ENCODE data around the gene NQO2.
A peak's percentile ranks its signal among the peaks of the same experiment; 100 is the strongest.
"Not testable (repeated sequence)": the region's sequence is repeated elsewhere in the genome, so short reads cannot be mapped to it uniquely, and the experiment has no call there.

Gene NQO2

GRCh38 chr6:3022765-3023662, 23.3 kb downstream of the NQO2 start:
- Histone ChIP-seq H3K9me3 (ENCODE audit: control insufficient read depth, insufficient read depth, low read length) (no peaks in the 10 kb centered on the region), H3K4me1 (ENCODE audit: control insufficient read depth, insufficient read depth, low read length) (peaks cover 7% of the 10 kb centered on the region; the same call in 1 of the 2 replicates), H3K27me3 (ENCODE audit: control insufficient read depth, insufficient read depth, low read length) (no peaks in the 10 kb centered on the region), H3K36me3 (ENCODE audit: control insufficient read depth, insufficient read depth, low read length) (peaks cover 3% of the 10 kb centered on the region; the same call in 1 of the 2 replicates), H3K4me3 (ENCODE audit: low read length) (no peak overlapping the region), H3K27ac (ENCODE audit: low read length) (no peak overlapping the region)
- DNase-seq (ENCODE audit: low read depth, low spot score), result no peak
- no CpG with 5 or more reads among the region's 26 CpGs for WGBS (ENCODE audit: insufficient coverage, insufficient read length)

GRCh38 chr6:3023663-3024483, 24.2 kb downstream of the NQO2 start:
- Histone ChIP-seq H3K4me3 (ENCODE audit: low read length) (no peak overlapping the region), H3K4me1 (ENCODE audit: control insufficient read depth, insufficient read depth, low read length) (peaks cover 7% of the 10 kb centered on the region; the same call in 1 of the 2 replicates), H3K9me3 (ENCODE audit: control insufficient read depth, insufficient read depth, low read length) (no peaks in the 10 kb centered on the region), H3K27me3 (ENCODE audit: control insufficient read depth, insufficient read depth, low read length) (no peaks in the 10 kb centered on the region), H3K36me3 (ENCODE audit: control insufficient read depth, insufficient read depth, low read length) (peaks cover 3% of the 10 kb centered on the region; the same call in 1 of the 2 replicates), H3K27ac (ENCODE audit: low read length) (no peak overlapping the region)
- no CpG with 5 or more reads among the region's 32 CpGs for WGBS (ENCODE audit: insufficient coverage, insufficient read length)
- peak; percentile 63 for DNase-seq (ENCODE audit: low read depth, low spot score)

GRCh38 chr6:3026791-3027626, 27.3 kb downstream of the NQO2 start:
- WGBS (ENCODE audit: insufficient coverage, insufficient read length), result no CpG with 5 or more reads among the region's 20 CpGs
- no peaks in the 10 kb centered on the region for H3K9me3 ChIP-seq (ENCODE audit: control insufficient read depth, insufficient read depth, low read length)
- H3K4me1 ChIP-seq (ENCODE audit: control insufficient read depth, insufficient read depth, low read length), result peaks cover 7% of the 10 kb centered on the region; the same call in 1 of the 2 replicates
- no peaks in the 10 kb centered on the region for H3K27me3 ChIP-seq (ENCODE audit: control insufficient read depth, insufficient read depth, low read length)
- H3K4me3 ChIP-seq (ENCODE audit: low read length), result no peak overlapping the region
- H3K27ac ChIP-seq (ENCODE audit: low read length), result no peak overlapping the region
- H3K36me3 ChIP-seq (ENCODE audit: control insufficient read depth, insufficient read depth, low read length), result no peaks in the 10 kb centered on the region
- DNase-seq (ENCODE audit: low read depth, low spot score), result no peak

- no CpG with 5 or more reads among the region's 5 CpGs for WGBS (ENCODE audit: insufficient coverage, insufficient read length)
- not testable (repeated sequence) for H3K4me1 ChIP-seq (ENCODE audit: control insufficient read depth, insufficient read depth, low read length); H3K27me3 ChIP-seq (ENCODE audit: control insufficient read depth, insufficient read depth, low read length); H3K27ac ChIP-seq (ENCODE audit: low read length); H3K9me3 ChIP-seq (ENCODE audit: control insufficient read depth, insufficient read depth, low read length); H3K4me3 ChIP-seq (ENCODE audit: low read length); DNase-seq (ENCODE audit: low read depth, low spot score); H3K36me3 ChIP-seq (ENCODE audit: control insufficient read depth, insufficient read depth, low read length)
Measured at GRCh38 chr6:3028156-3028555, 28.5 kb downstream of the NQO2 start.

DNA sequence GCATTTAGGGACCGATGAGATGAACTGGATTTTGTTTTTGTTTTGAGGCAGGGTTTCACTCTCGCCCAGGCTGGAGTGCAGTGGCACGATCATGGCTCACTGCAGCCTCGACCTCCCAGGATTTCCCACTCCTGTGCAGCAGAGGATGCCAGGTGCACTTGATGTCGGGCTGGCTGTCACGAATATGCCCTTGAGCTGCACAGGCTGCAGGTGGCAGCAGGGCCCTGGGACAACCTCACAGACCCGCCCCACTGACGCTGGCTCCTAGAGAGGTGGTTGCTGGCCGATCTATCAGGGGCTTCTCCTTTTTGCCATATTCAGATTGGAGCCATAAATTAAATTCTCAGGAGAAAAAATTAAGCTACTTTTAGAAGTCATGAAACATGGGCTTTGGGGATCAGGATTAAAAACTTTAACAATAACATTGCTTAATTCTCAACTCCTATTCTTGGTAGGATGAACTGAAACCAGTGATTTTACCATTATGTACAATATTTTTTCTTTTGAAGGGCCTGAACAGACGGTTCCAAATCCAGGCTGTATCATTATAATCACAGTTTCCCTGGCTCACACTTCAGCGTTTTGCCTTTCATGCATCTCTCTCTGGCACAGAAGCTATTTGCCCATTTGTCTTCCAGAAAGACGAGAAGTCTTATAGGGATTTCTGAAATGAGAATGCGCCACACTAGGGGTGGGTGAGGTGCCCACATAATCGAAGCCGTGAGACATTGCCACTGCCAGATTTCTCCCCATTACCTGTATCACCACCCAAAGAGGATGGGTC, 32.4 kb downstream of the NQO2 start:
- H3K4me3 ChIP-seq (ENCODE audit: low read length), result no peak overlapping the region
- H3K36me3 ChIP-seq (ENCODE audit: control insufficient read depth, insufficient read depth, low read length), result no peaks in the 10 kb centered on the region
- no CpG with 5 or more reads among the region's 15 CpGs for WGBS (ENCODE audit: insufficient coverage, insufficient read length)
- no peaks in the 10 kb centered on the region for H3K4me1 ChIP-seq (ENCODE audit: control insufficient read depth, insufficient read depth, low read length)
- no peaks in the 10 kb centered on the region for H3K27me3 ChIP-seq (ENCODE audit: control insufficient read depth, insufficient read depth, low read length)
- no peaks in the 10 kb centered on the region for H3K9me3 ChIP-seq (ENCODE audit: control insufficient read depth, insufficient read depth, low read length)
- DNase-seq (ENCODE audit: low read depth, low spot score), result no peak
- H3K27ac ChIP-seq (ENCODE audit: low read length), result no peak overlapping the region

- no peak overlapping the region for H3K27ac ChIP-seq (ENCODE audit: low read length)
- H3K36me3 ChIP-seq (ENCODE audit: control insufficient read depth, insufficient read depth, low read length), result no peaks in the 10 kb centered on the region
- DNase-seq (ENCODE audit: low read depth, low spot score), result no peak
- no peaks in the 10 kb centered on the region for H3K27me3 ChIP-seq (ENCODE audit: control insufficient read depth, insufficient read depth, low read length)
- no peak overlapping the region for H3K4me3 ChIP-seq (ENCODE audit: low read length)
- no peaks in the 10 kb centered on the region for H3K4me1 ChIP-seq (ENCODE audit: control insufficient read depth, insufficient read depth, low read length)
- H3K9me3 ChIP-seq (ENCODE audit: control insufficient read depth, insufficient read depth, low read length), result no peaks in the 10 kb centered on the region
- WGBS (ENCODE audit: insufficient coverage, insufficient read length), result no CpG with 5 or more reads among the region's 3 CpGs
Measured at GRCh38 chr6:3032986-3033385, 33.3 kb downstream of the NQO2 start.

DNA sequence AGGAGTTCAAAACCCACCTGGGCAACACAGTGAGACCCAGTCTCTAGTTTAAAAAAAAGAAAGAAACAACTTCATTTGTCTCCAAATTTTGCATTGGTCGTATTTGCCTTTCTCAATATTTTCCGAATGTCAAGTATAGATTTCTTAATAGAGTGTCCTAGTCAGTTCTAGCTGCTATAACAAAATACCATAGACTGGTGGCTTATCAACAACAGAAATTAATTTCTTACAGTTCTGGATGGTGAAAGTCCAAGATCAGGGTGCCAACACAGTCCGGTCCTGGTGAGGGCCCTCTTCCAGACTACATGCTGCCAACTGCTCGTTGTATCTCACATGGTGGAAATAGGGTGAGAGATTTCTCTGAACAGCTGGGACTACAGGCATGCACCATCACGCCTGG, 34.0 kb downstream of the NQO2 start:
- Histone ChIP-seq H3K4me1 (ENCODE audit: control insufficient read depth, insufficient read depth, low read length) (no peaks in the 10 kb centered on the region), H3K4me3 (ENCODE audit: low read length) (no peak overlapping the region), H3K9me3 (ENCODE audit: control insufficient read depth, insufficient read depth, low read length) (no peaks in the 10 kb centered on the region), H3K36me3 (ENCODE audit: control insufficient read depth, insufficient read depth, low read length) (no peaks in the 10 kb centered on the region), H3K27ac (ENCODE audit: low read length) (no peak overlapping the region), H3K27me3 (ENCODE audit: control insufficient read depth, insufficient read depth, low read length) (no peaks in the 10 kb centered on the region)
- no peak for DNase-seq (ENCODE audit: low read depth, low spot score)
- no CpG with 5 or more reads among the region's 5 CpGs for WGBS (ENCODE audit: insufficient coverage, insufficient read length)

GRCh38 chr6:3035397-3035796, 35.7 kb downstream of the NQO2 start:
- no peaks in the 10 kb centered on the region for H3K4me1 ChIP-seq (ENCODE audit: control insufficient read depth, insufficient read depth, low read length)
- H3K36me3 ChIP-seq (ENCODE audit: control insufficient read depth, insufficient read depth, low read length), result no peaks in the 10 kb centered on the region
- no peaks in the 10 kb centered on the region for H3K27me3 ChIP-seq (ENCODE audit: control insufficient read depth, insufficient read depth, low read length)
- no peak overlapping the region for H3K27ac ChIP-seq (ENCODE audit: low read length)
- no peak for DNase-seq (ENCODE audit: low read depth, low spot score)
- no CpG with 5 or more reads among the region's 5 CpGs for WGBS (ENCODE audit: insufficient coverage, insufficient read length)
- H3K4me3 ChIP-seq (ENCODE audit: low read length), result no peak overlapping the region
- no peaks in the 10 kb centered on the region for H3K9me3 ChIP-seq (ENCODE audit: control insufficient read depth, insufficient read depth, low read length)

- Histone ChIP-seq H3K9me3 (ENCODE audit: control insufficient read depth, insufficient read depth, low read length) (no peaks in the 10 kb centered on the region), H3K4me1 (ENCODE audit: control insufficient read depth, insufficient read depth, low read length) (no peaks in the 10 kb centered on the region), H3K27me3 (ENCODE audit: control insufficient read depth, insufficient read depth, low read length) (no peaks in the 10 kb centered on the region), H3K4me3 (ENCODE audit: low read length) (no peak overlapping the region), H3K36me3 (ENCODE audit: control insufficient read depth, insufficient read depth, low read length) (no peaks in the 10 kb centered on the region), H3K27ac (ENCODE audit: low read length) (no peak overlapping the region)
- WGBS (ENCODE audit: insufficient coverage, insufficient read length), result no CpG with 5 or more reads among the region's 19 CpGs
- DNase-seq (ENCODE audit: low read depth, low spot score), result no peak
Measured at GRCh38 chr6:3036861-3037637, 37.4 kb downstream of the NQO2 start.

Measured in iPS DF 6.9 (cell line).